Stimulated activated CD4-positive, alpha-beta T cell treated with anti-CD3 and anti-CD28 coated beads, Interleukin-12 subunit alpha, Interleukin-12 subunit beta, amount 100 ng/mL, for 4 hours (primary cell): ENCODE data around the gene PMPCA.

ENCODE experiments used
- DNase-seq: peaks from one replicate; pipeline ENCODE4 v3.0.0-alpha.2; 2020

PMPCA gene

GRCh38 chr9:136373300-136374182 lies 36.9 kb upstream of the PMPCA start, which contains the start of gene CARD9:
Gene CARD9, minus strand, starts transcription at chr9:136373669. Its CDS starts 1,591 bp downstream, at chr9:136372078.
- DNase-seq: no peak

- DNase-seq: no peak
Observed at GRCh38 chr9:136374183-136374575, 36.3 kb upstream of the PMPCA start.

GRCh38 chr9:136375096-136375495 lies 35.4 kb upstream of the PMPCA start:
- DNase-seq: no peak

GRCh38 chr9:136376457-136376856 lies 34.0 kb upstream of the PMPCA start:
- no peak for DNase-seq

- no peak for DNase-seq
Observed at GRCh38 chr9:136377341-136378169, 32.9 kb upstream of the PMPCA start.

GRCh38 chr9:136378170-136379002 lies 32.1 kb upstream of the PMPCA start:
- DNase-seq: no peak

GRCh38 chr9:136379003-136379287 lies 31.5 kb upstream of the PMPCA start:
- DNase-seq: no peak

GRCh38 chr9:136379401-136379800 lies 31.1 kb upstream of the PMPCA start:
- DNase-seq: no peak

GRCh38 chr9:136379891-136380290 lies 30.6 kb upstream of the PMPCA start:
- no peak for DNase-seq

GRCh38 chr9:136380381-136380780 lies 30.1 kb upstream of the PMPCA start:
- DNase-seq: no peak

- no peak for DNase-seq
Observed at GRCh38 chr9:136381311-136381710, 29.1 kb upstream of the PMPCA start.

GRCh38 chr9:136381966-136382513 lies 28.4 kb upstream of the PMPCA start:
- DNase-seq: no peak

- no peak for DNase-seq
Observed at GRCh38 chr9:136383436-136383835, 27.0 kb upstream of the PMPCA start.

GRCh38 chr9:136385015-136385414 lies 25.4 kb upstream of the PMPCA start:
- DNase-seq: no peak

- no peak for DNase-seq
Observed at GRCh38 chr9:136386018-136386417, 24.4 kb upstream of the PMPCA start.

GRCh38 chr9:136387217-136387616 lies 23.2 kb upstream of the PMPCA start:
- no peak for DNase-seq

GRCh38 chr9:136389396-136389795 lies 21.1 kb upstream of the PMPCA start:
- DNase-seq: no peak

GRCh38 chr9:136391737-136392537 lies 18.5 kb upstream of the PMPCA start:
- DNase-seq: no peak

- no peak for DNase-seq
Observed at GRCh38 chr9:136392538-136393449, 17.7 kb upstream of the PMPCA start.

- no peak for DNase-seq
Observed at GRCh38 chr9:136393531-136393930, 16.9 kb upstream of the PMPCA start.
